HG03342 (cell line): ENCODE data around the gene SRP68.
"Not testable (repeated sequence)": the region's sequence is repeated elsewhere in the genome, so short reads cannot be mapped to it uniquely, and the experiment has no call there.

Experiments used
- ATAC-seq: cut with Tn5 transposase; IDR thresholded peaks from one replicate; pipeline ENCODE4 v1.9.1; 2021; ENCODE audit warnings: mild to moderate bottlenecking, moderate library complexity; ENCODE audit not compliant: unreplicated experiment

The SRP68 gene

GRCh38 chr17:76048711-76049110, 23.6 kb downstream of the SRP68 start:
- ATAC-seq: no peak

GRCh38 chr17:76048025-76048605, 24.2 kb downstream of the SRP68 start:
- ATAC-seq: no peak

GRCh38 chr17:76046064-76046463, 26.3 kb downstream of the SRP68 start:
- ATAC-seq: no peak

GRCh38 chr17:76044475-76045007, 27.8 kb downstream of the SRP68 start:
- ATAC-seq: not testable (repeated sequence)

GRCh38 chr17:76042868-76043267, 29.4 kb downstream of the SRP68 start:
- not testable (repeated sequence) for ATAC-seq

- ATAC-seq: no peak
Measured at GRCh38 chr17:76040376-76040775, 31.9 kb downstream of the SRP68 start.

- ATAC-seq: no peak
Measured at GRCh38 chr17:76039121-76039520, 33.2 kb downstream of the SRP68 start.

- ATAC-seq: no peak
Measured at GRCh38 chr17:76038050-76038449, 34.3 kb downstream of the SRP68 start.

- no peak for ATAC-seq
Measured at GRCh38 chr17:76036497-76037261, 35.6 kb downstream of the SRP68 start.

- no peak for ATAC-seq
Measured at GRCh38 chr17:76034428-76035350, 37.6 kb downstream of the SRP68 start.

GRCh38 chr17:76033139-76033538, 39.2 kb downstream of the SRP68 start:
- ATAC-seq: no peak

GRCh38 chr17:76032780-76033108, 39.6 kb downstream of the SRP68 start:
- no peak for ATAC-seq

- ATAC-seq: no peak
Measured at GRCh38 chr17:76032073-76032779, 40.1 kb downstream of the SRP68 start.

GRCh38 chr17:76027159-76027839, 45.0 kb downstream of the SRP68 start, which contains the start of gene EVPL:
Gene EVPL (minus strand): TSS chr17:76027306. CDS start chr17:76027198, 108 bp downstream.
- no peak for ATAC-seq

GRCh38 chr17:76026714-76027158, 45.6 kb downstream of the SRP68 start:
- ATAC-seq: no peak

GRCh38 chr17:76025294-76025693, 47.0 kb downstream of the SRP68 start:
- no peak for ATAC-seq

- no peak for ATAC-seq
Measured at GRCh38 chr17:76024353-76024752, 48.0 kb downstream of the SRP68 start.

- no peak for ATAC-seq
Measured at GRCh38 chr17:76023900-76024237, 48.4 kb downstream of the SRP68 start.

- no peak for ATAC-seq
Measured at GRCh38 chr17:76022973-76023899, 49.1 kb downstream of the SRP68 start.
